ENCODE measurements around the gene ECE1. TPM values are rescaled to one million over a fixed set of nuclear protein-coding genes. Genes with fewer than 3 reads are reported as not detected.

The ECE1 gene
- total and polyA plus RNA-seq, 9 of the 15 experiments (the other 6 are each of a cell fraction or from before 2014, with no cell fraction given) = 0.56 to 34.8 (median 11.0) TPM

- peaks cover 9% of the 10 kb centered on the region; the same call in 1 of the 2 replicates for H4K20me1 ChIP-seq (replicated peaks; ENCODE audit: control insufficient read depth, insufficient read depth, low read length)
- ChIA-PET CTCF (ENCODE audit: low intra/inter-chr PET ratio) (no interaction called here), POLR2A (interaction anchor here (0.6 to 1.9 kb wide), 7 partner anchors 9 to 90 kb away, joined by 3 to 15 read pairs (median 4); no protein-coding TSS in a partner anchor)
- peaks cover 6% of the 10 kb centered on the region; the same call in 1 of the 3 replicates for H3K36me3 ChIP-seq (ENCODE audit: control insufficient read depth, insufficient read depth, low read length)
- intact Hi-C loops (cut with micrococcal nuclease) (loop anchor here (5.0 kb wide), 1 partner anchor 87 kb away; no protein-coding TSS in a partner anchor), in situ Hi-C loops (cut with MboI) (no loop called here)
- 80% methylated on average over 22 of the region's 22 CpGs for WGBS (ENCODE audit: insufficient coverage, low coverage, missing lambda C conversion rate)
- no peak for FAIRE-seq
- H3K27me3 ChIP-seq (ENCODE audit: control insufficient read depth in 2 of 2, insufficient read depth in 2 of 2, low read length in 2 of 2) = no peaks in the 10 kb centered on the region
- peak overlapping the region in 1 of 2 experiments; percentile 77; a peak in 1 of 4 replicates for H3K9ac ChIP-seq (ENCODE audit: insufficient read depth in 1 of 2, low read depth in 2 of 2, low read length in 2 of 2)
- no peak overlapping the region for H2AFZ ChIP-seq (ENCODE audit: low read depth, low read length)
- peak overlapping the region; percentile 70 for H3K4me2 ChIP-seq (ENCODE audit: insufficient read depth, low read length)
- ATAC-seq = no peak
- H3K9me1 ChIP-seq (ENCODE audit: control insufficient read depth, insufficient read depth, low read length) = peaks cover 3% of the 10 kb centered on the region
- H3K4me3 ChIP-seq = peak overlapping the region; percentile 29; the same call in 1 of the 2 replicates
- no peak for DNase-seq (ENCODE audit: extremely low read depth in 1 of 4, low spot score in 3 of 4)
- no peak overlapping the region for H3K27ac ChIP-seq (ENCODE audit: extremely low read depth, low read depth, low read length)
- TF ChIP-seq RBFOX2 (IDR thresholded peaks at IDR 0.05; ENCODE audit: low read depth, low read length) = peak; percentile 68
- TF ChIP-seq C11orf30 (IDR thresholded peaks at IDR 0.05; ENCODE audit: low read depth) = peak; percentile 77
- TF ChIP-seq, protein P1, sequence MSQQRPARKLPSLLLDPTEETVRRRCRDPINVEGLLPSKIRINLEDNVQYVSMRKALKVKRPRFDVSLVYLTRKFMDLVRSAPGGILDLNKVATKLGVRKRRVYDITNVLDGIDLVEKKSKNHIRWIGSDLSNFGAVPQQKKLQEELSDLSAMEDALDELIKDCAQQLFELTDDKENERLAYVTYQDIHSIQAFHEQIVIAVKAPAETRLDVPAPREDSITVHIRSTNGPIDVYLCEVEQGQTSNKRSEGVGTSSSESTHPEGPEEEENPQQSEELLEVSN (IDR thresholded peaks at IDR 0.05; ENCODE audit: borderline replicate concordance in 1 of 2, extremely low read depth in 1 of 2, insufficient read depth in 1 of 2, insufficient read length in 1 of 2, low read depth in 1 of 2, low read length in 1 of 2, poor library complexity in 1 of 2, severe bottlenecking in 1 of 2) = no peak
- 0 out of 2 replicates have a peak, but pooled peaks have one; percentile 54 for TF ChIP-seq ZC3H4 (CRISPR knock-in tag; IDR thresholded peaks at IDR 0.05; ENCODE audit: borderline replicate concordance)
- no peak for TF ChIP-seq MECOM (CRISPR knock-in tag; IDR thresholded peaks at IDR 0.05)
- TF ChIP-seq MAFK (IDR thresholded peaks at IDR 0.05; ENCODE audit: low read length) = peak; percentile 18; the same call in 1 of the 2 replicates
- peak; percentile 51; the same call in 1 of the 2 replicates for TF ChIP-seq MAFG (tag; conservative IDR thresholded peaks at IDR 0.05)
- TF ChIP-seq POLR2AphosphoS5 (IDR thresholded peaks at IDR 0.05; ENCODE audit: control insufficient read depth, insufficient read depth, low read depth, low read length) = no peak
- TF ChIP-seq MAFF (IDR thresholded peaks at IDR 0.05; ENCODE audit: low read length) = 0 out of 2 replicates have a peak, but pooled peaks have one; percentile 27
- TF ChIP-seq POLR2G (IDR thresholded peaks at IDR 0.05; ENCODE audit: low read depth, low read length) = 0 out of 2 replicates have a peak, but pooled peaks have one; percentile 14
- peak; percentile 50 for TF ChIP-seq RBM22 (IDR thresholded peaks at IDR 0.05; ENCODE audit: low read depth, low read length, poor library complexity, severe bottlenecking)
- TF ChIP-seq ZNF316 (IDR thresholded peaks at IDR 0.05) = peak; percentile 79
- no peak for TF ChIP-seq CREB3 (tag; conservative IDR thresholded peaks at IDR 0.05; ENCODE audit: low read depth)
- TF ChIP-seq FOXA3 (CRISPR knock-in tag; conservative IDR thresholded peaks at IDR 0.05 in 1 of 2, IDR thresholded peaks at IDR 0.05 in 1 of 2) = 0 out of 4 replicates have a peak, but pooled peaks of 1 of the 2 experiments have one; percentile 25
- H3K4me1 ChIP-seq (replicated peaks in 1 of 2; ENCODE audit: control insufficient read depth in 2 of 2, insufficient read depth in 2 of 2, low read length in 2 of 2) = peaks cover 19 to 33% of the 10 kb centered on the region in 2 experiments
- H3K9me3 ChIP-seq (replicated peaks; ENCODE audit: control insufficient read depth, insufficient read depth, low read depth, low read length) = no peaks in the 10 kb centered on the region
- no peaks in the 10 kb centered on the region; the same call in 2 of the 3 replicates for H3K79me2 ChIP-seq (ENCODE audit: control insufficient read depth, insufficient read depth, low read length)
- no TSS peak for BruUV-seq (replicated peaks)
These were observed 29.7 kb downstream of the ECE1 start for GRCh38 chr1:21260405-21261125.
